AG09319 (cell line): Measurements from ENCODE around the gene CDK5R2.

Source experiments
- DNase-seq: peaks from one replicate; pipeline ENCODE4 v3.0.0-alpha.2; 2010; ENCODE audit warnings: low read depth; ENCODE audit errors: extremely low read depth
- TF ChIP-seq, protein P1 (sequence below): IDR thresholded peaks from 2 replicates; pipeline ENCODE4 v1.5.1; 2011; ENCODE audit warnings: low read depth, mild to moderate bottlenecking, inconsistent platforms, low read length, moderate library complexity

The CDK5R2 gene

DNA sequence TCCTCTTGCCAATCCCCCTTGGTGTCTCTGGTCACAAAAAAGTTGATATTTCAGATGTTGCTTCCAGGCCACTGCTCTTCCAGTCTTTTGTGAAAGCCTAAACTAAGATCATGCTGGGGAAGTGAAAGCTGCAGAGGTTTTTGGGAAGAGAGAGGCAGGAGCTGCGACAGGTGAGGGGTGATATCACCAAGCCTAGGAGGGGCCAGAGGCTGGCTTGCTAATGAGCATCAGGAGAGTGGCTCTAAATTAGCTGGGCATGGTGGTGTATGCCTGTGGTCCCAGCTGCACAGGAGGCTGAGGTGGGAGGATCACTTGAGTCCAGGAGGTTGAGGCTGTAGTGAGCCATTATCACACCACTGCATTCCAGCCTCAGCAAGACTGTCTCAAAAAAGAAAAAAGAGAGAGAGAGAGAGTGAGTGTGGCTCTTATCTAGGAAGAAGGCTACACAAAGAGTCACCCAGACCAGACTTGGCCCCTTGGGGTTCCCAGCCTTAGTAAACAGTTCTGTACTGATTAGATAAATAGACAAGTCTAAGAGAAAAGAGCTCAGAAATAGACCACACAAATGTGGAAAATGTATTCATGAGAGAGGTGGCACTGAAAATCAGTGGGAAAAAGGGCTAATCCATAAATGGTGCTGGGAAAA is 14.6 kb upstream of the CDK5R2 start:
- DNase-seq = no peak
- TF ChIP-seq, protein P1, sequence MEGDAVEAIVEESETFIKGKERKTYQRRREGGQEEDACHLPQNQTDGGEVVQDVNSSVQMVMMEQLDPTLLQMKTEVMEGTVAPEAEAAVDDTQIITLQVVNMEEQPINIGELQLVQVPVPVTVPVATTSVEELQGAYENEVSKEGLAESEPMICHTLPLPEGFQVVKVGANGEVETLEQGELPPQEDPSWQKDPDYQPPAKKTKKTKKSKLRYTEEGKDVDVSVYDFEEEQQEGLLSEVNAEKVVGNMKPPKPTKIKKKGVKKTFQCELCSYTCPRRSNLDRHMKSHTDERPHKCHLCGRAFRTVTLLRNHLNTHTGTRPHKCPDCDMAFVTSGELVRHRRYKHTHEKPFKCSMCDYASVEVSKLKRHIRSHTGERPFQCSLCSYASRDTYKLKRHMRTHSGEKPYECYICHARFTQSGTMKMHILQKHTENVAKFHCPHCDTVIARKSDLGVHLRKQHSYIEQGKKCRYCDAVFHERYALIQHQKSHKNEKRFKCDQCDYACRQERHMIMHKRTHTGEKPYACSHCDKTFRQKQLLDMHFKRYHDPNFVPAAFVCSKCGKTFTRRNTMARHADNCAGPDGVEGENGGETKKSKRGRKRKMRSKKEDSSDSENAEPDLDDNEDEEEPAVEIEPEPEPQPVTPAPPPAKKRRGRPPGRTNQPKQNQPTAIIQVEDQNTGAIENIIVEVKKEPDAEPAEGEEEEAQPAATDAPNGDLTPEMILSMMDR = no peak

DNA sequence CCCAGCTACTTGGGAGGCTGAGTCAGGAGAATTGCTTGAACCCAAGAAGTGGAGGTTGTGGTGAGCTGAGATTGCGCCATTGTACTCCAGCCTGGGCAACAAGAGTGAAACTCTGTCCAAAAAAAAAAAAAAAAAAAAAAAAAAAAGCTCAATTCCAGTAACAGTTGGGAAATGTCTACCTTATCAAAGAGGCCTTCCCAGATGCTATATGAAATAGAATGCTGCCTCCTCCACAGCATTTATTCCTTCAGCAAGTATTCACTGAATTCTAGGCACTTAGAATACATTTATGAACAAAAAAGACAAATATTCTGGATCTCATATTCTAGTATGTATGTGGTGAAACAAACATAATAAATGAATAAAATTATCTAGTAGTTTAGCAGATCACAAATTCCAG is 12.8 kb upstream of the CDK5R2 start:
- DNase-seq = no peak
- TF ChIP-seq, protein P1 = no peak

DNA sequence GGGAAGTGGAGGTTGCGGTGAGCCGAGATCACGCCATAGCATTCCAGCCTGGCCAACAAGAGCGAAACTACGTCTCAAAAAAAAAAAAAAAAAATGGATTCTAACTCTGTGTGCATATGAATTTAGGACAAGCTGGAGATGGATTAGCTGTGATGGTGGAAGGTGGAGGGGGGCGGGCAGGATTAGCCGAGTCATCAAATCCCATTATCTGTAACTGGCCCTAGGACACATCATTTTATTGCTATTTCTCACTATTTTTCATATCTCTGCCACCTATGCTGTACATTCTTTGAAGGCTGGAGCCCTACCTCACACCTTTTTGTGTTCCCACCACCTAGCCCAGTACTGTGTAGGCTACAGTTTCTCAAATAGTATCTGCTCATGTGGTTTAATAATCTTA is 7.3 kb upstream of the CDK5R2 start:
- no peak for DNase-seq
- TF ChIP-seq, protein P1 = no peak

DNA sequence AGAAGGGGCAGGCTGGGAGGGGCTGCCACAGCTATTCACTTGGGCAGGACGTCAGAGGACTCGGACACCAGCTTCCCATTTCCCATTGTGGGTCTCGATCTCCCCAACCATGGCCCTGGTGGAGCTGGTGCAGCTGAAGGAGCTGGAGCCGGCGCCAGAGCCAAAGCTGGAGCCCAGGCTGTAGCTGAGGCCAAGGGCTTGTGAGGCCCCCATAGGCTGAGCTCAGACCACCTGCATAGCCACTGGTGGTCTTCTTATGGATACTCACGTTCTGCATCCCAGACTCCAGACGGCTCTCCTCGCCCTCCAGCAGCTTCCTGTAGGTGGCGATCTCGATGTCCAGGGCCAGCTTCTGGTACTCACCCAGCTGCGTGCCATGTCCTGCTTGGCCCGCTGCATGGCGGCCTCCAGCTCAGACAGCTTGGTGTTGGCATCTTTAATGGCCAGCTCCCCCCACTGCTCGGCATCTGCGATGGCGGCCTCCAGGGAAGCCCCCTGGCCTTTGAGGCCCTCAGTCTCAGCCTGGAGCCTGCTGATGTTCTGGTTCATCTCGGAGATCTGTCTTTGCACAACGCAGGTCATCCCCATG is 6.0 kb upstream of the CDK5R2 start:
- TF ChIP-seq, protein P1 = no peak
- no peak for DNase-seq

DNA sequence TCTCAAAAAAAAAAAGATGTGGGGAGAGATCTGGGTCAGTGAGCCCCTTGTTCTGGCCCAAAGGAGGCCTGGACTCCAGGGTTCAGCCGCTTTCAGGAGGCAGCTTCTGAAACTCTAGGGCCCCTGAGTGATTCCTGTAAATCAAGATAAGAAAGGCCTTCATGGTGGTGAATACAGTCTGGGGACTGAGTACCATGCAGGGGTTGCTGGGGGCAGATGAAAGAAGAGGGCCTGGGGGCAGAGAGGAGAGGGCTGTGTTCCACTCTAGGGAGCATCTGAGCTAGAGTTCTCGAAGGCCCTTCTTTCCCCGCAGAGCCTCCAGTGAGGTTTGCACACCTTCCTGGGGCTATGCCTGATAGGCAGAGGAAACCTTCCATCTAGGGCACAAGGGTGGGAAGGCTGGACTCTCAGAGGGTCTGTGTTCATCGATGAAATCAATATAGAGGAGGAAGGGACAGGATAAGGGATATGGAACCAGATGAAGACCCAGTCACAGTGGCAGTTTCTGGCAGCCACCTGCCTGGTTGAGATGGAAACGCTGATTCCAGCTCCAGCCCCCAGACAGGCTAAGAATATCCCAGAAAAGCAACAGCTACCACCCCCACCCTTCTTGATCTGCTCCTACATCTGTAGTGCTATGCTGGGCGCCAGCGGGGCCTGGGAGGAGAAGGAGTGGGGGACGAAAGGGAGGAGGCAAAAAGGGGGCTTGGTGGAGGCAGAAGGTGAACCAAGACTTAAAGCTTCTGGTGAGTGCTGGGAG is 4.7 kb upstream of the CDK5R2 start:
- TF ChIP-seq, protein P1 = no peak
- no peak for DNase-seq

DNA sequence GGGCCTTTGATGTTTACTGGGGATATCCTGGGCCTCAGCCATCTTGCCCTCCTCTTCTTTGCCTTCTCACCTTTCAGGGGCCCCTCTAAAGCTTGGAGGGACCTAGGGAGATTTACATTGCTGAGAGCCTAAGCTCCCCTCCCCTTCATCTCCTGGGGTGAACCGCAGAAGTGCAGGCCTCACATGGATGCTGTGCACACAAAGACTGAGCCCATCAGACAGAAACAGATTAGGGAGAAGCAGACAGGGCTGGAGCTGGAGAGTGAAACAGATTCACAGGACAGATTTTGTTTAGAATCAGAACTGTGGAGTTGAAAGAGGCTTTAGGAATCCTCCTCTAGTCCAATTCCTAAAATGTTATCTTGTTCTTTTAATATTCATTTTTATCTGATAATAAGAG is 3.4 kb upstream of the CDK5R2 start:
- DNase-seq = no peak
- TF ChIP-seq, protein P1 = no peak

DNA sequence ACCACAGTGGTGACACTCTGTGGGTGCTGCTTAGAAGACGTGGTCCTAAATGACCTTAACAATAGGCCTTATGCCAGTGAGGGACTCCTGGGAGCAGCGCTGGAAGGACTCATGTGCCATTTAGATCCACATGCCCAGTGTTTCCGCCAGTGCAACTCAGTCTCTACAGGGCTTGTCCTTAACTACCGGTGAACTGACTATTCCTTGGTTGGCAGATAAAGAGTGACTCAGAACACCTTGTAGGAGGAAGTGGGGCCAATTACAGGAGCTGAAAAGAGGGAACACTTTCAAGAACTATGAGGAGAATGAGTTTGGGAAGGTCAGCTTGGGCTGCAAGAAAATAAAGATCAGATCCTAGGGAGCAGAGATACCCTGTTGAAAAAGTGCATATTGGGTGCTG is 1.8 kb upstream of the CDK5R2 start:
- TF ChIP-seq, protein P1 = no peak
- DNase-seq = no peak
